CD14-positive monocyte (primary cell): ENCODE results near the gene CLIC3. TPM values are rescaled to one million over a fixed set of nuclear protein-coding genes. Genes with fewer than 3 reads are reported as not detected.

Experiments
- DNase-seq, 3 donors: peaks; one replicate each; pipeline ENCODE4 v3.0.0-alpha.2; 2011 to 2022
- H2AFZ ChIP-seq: 2 replicates; pipeline ENCODE4 v1.6.0; 2012; ENCODE audit warnings: mild to moderate bottlenecking, low read depth, low read length, inconsistent platforms; ENCODE audit not compliant: insufficient read depth, poor library complexity, severe bottlenecking
- H3K27ac ChIP-seq, 2 donors: 1 replicate in 1 of 2; 2 replicates in 1 of 2; pipeline ENCODE4 v1.5.1; 2012 to 2013; ENCODE audit warnings: low read length in 2 of 2, control low read depth in 1 of 2, inconsistent platforms in 1 of 2, low read depth in 1 of 2, mild to moderate bottlenecking in 1 of 2
- H3K27me3 ChIP-seq, 2 donors: one replicate each; pipeline versions ENCODE4 v1.6.0 to v1.6.1; 2011 to 2013; ENCODE audit warnings: low read length in 2 of 2; ENCODE audit not compliant: control insufficient read depth in 2 of 2, insufficient read depth in 2 of 2
- H3K36me3 ChIP-seq, 2 donors: replicated peaks in 1 of 2; 1 replicate in 1 of 2; 2 replicates in 1 of 2; pipeline versions ENCODE4 v1.5.1 to v1.6.1; 2012 to 2013; ENCODE audit warnings: low read length in 2 of 2, control low read depth in 1 of 2, inconsistent platforms in 1 of 2, mild to moderate bottlenecking in 1 of 2; ENCODE audit not compliant: insufficient read depth in 2 of 2, control insufficient read depth in 1 of 2
- H3K4me1 ChIP-seq, 2 donors: 1 replicate in 1 of 2; 2 replicates in 1 of 2; pipeline versions ENCODE4 v1.5.1 to v1.6.1; 2012 to 2013; ENCODE audit warnings: low read length in 2 of 2, control low read depth in 1 of 2, inconsistent platforms in 1 of 2, mild to moderate bottlenecking in 1 of 2, moderate library complexity in 1 of 2; ENCODE audit not compliant: insufficient read depth in 2 of 2, control insufficient read depth in 1 of 2
- H3K4me2 ChIP-seq: replicated peaks from 2 replicates; pipeline ENCODE3; 2012; ENCODE audit warnings: low read length, moderate library complexity, mild to moderate bottlenecking; ENCODE audit not compliant: poor library complexity, severe bottlenecking; ENCODE audit errors: extremely low read depth
- H3K4me3 ChIP-seq, 3 experiments: fragments of 200-600 bp in 1 of 3; sonication (generic) in 1 of 3; replicated peaks in 1 of 3; 1 replicate in 2 of 3; 2 replicates in 1 of 3; pipeline ENCODE4 v1.5.1; 2011 to 2013; ENCODE audit warnings: low read length in 3 of 3, mild to moderate bottlenecking in 3 of 3, control low read depth in 2 of 3, low read depth in 2 of 3, inconsistent platforms in 1 of 3, moderate library complexity in 1 of 3
- H3K79me2 ChIP-seq: 2 replicates; pipeline ENCODE4 v1.6.0; 2012; ENCODE audit warnings: mild to moderate bottlenecking, control low read depth, inconsistent platforms, low read length, moderate library complexity; ENCODE audit not compliant: insufficient read depth
- H3K9ac ChIP-seq: 2 replicates; pipeline ENCODE4 v1.6.0; 2017; ENCODE audit warnings: low read length, mild to moderate bottlenecking; ENCODE audit not compliant: insufficient read depth, poor library complexity, severe bottlenecking
- H3K9me3 ChIP-seq, 2 donors: replicated peaks in 1 of 2; 1 replicate in 1 of 2; 2 replicates in 1 of 2; pipeline versions ENCODE4 v1.5.1 to v1.6.1; 2012 to 2013; ENCODE audit warnings: low read length in 2 of 2, control low read depth in 1 of 2; ENCODE audit not compliant: control insufficient read depth in 1 of 2, insufficient read depth in 1 of 2
- H4K20me1 ChIP-seq: 2 replicates; pipeline ENCODE4 v1.6.0; 2012; ENCODE audit warnings: mild to moderate bottlenecking, low read length, control low read depth, moderate library complexity; ENCODE audit not compliant: insufficient read depth
- H3K27ac Mint-ChIP-seq, 7 donors: one replicate each; pipeline ENCODE4 v1.8.0; 2020; ENCODE audit warnings: mild to moderate bottlenecking in 7 of 7, mixed read lengths in 7 of 7, moderate library complexity in 6 of 7, inconsistent platforms in 2 of 7
- H3K27me3 Mint-ChIP-seq, 3 donors: one replicate each; pipeline ENCODE4 v1.8.0; 2021 to 2022; ENCODE audit warnings: low read depth in 3 of 3, mild to moderate bottlenecking in 3 of 3, mixed read lengths in 3 of 3, moderate library complexity in 3 of 3, inconsistent platforms in 1 of 3
- H3K36me3 Mint-ChIP-seq, 2 donors: one replicate each; pipeline ENCODE4 v1.8.0; 2020; ENCODE audit warnings: mixed read lengths in 2 of 2, inconsistent platforms in 1 of 2, mild to moderate bottlenecking in 1 of 2
- H3K4me1 Mint-ChIP-seq: one replicate; pipeline ENCODE4 v1.8.0; 2020; ENCODE audit warnings: mild to moderate bottlenecking, mixed read lengths
- H3K4me3 Mint-ChIP-seq, 2 donors: one replicate each; pipeline ENCODE4 v1.8.0; 2020; ENCODE audit warnings: mild to moderate bottlenecking in 2 of 2, mixed read lengths in 2 of 2, moderate library complexity in 1 of 2
- H3K9me3 Mint-ChIP-seq, 7 donors: one replicate each; pipeline ENCODE4 v1.8.0; 2020 to 2022; ENCODE audit warnings: mixed read lengths in 7 of 7, mild to moderate bottlenecking in 6 of 7, moderate library complexity in 6 of 7, inconsistent platforms in 2 of 7
- CTCF ChIP-seq: fragments of 200-600 bp; IDR thresholded peaks from one replicate; pipeline ENCODE4 v1.8.0; 2022; ENCODE audit warnings: antibody characterized with exemption, mild to moderate bottlenecking
- WGBS: methylation state at CpG from one replicate; pipeline ENCODE4 v1.1.5; 2013; ENCODE audit warnings: missing lambda C conversion rate; ENCODE audit not compliant: insufficient coverage; 5-methylcytosine and 5-hydroxymethylcytosine counted together
- intact Hi-C, 2 donors: fragments of 100-400 bp; cut with micrococcal nuclease; formaldehyde crosslinking; loops; one replicate each; pipeline versions ENCODE4 v1.15.0 to v1.15.1; 2023
- polyA plus RNA-seq, 3 donors: library from polyadenylated mRNA; depleted of rRNA in 1 of 3; unstranded in 2 of 3; stranded (reverse) in 1 of 3; fragments of 300-500 nt in 2 of 3; fragments of >200 nt in 1 of 3; fragmentation: Illumina TruSeq in 2 of 3; gene quantifications; 1 replicate in 2 of 3; 2 replicates in 1 of 3; pipeline ENCODE4 v1.2.3, GENCODE V29; 2012 to 2021

Gene CLIC3
- polyA plus RNA-seq, 3 donors = 0.29 to 0.51 TPM; not detected in 1

- peaks cover 19 to 44% of the 10 kb centered on the region in 2 donors for H3K27me3 ChIP-seq
- no peak within 1 kb of the TSS for H3K27ac ChIP-seq
- Mint-ChIP-seq H3K9me3 (peaks cover 0 to 7% (median 0%) of the 10 kb centered on the region in 7 donors), H3K4me3 (peak within 1 kb of the TSS in 1 of 2 donors; percentile 46), H3K4me1 (no peaks in the 10 kb centered on the region), H3K36me3 (peaks cover 0 to 3% of the 10 kb centered on the region in 2 donors), H3K27me3 (peaks cover 45 to 68% (median 49%) of the 10 kb centered on the region in 3 donors), H3K27ac (peak within 1 kb of the TSS in 1 of 7 donors; percentile 66)
- no peaks in the 10 kb centered on the region for H3K36me3 ChIP-seq
- no peak within 1 kb of the TSS for H3K4me2 ChIP-seq
- H3K9ac ChIP-seq = no peak within 1 kb of the TSS
- H2AFZ ChIP-seq = no peak within 1 kb of the TSS
- H3K79me2 ChIP-seq = no peaks in the 10 kb centered on the region
- H3K4me3 ChIP-seq = no peak within 1 kb of the TSS
- H4K20me1 ChIP-seq = no peaks in the 10 kb centered on the region
- WGBS = 90% methylated on average over 16 of the region's 18 CpGs
- intact Hi-C loops = no loop called here
- H3K9me3 ChIP-seq = no peaks in the 10 kb centered on the region
- TF ChIP-seq CTCF = no peak
- no peak for DNase-seq
- peaks cover 5 to 8% of the 10 kb centered on the region in 2 donors for H3K4me1 ChIP-seq
Measured at GRCh38 chr9:136982232-136983051, 13.9 kb downstream of the CLIC3 start, which contains the start of gene LCNL1. Gene LCNL1, plus strand, starts transcription at chr9:136982993. Its CDS starts 594 bp downstream, at chr9:136983587.

- peaks cover 39 to 68% (median 46%) of the 10 kb centered on the region in 3 donors for H3K27me3 Mint-ChIP-seq
Measured at GRCh38 chr9:136981588-136982231, 14.7 kb downstream of the CLIC3 start.

More at GRCh38 chr9:136981588-136982231, 14.7 kb downstream of the CLIC3 start:
- H4K20me1 ChIP-seq = no peaks in the 10 kb centered on the region
- no peak overlapping the region for H3K4me3 ChIP-seq
- H3K4me1 Mint-ChIP-seq = no peaks in the 10 kb centered on the region
- peaks cover 19 to 46% of the 10 kb centered on the region in 2 donors for H3K27me3 ChIP-seq
- no peaks in the 10 kb centered on the region for H3K9me3 ChIP-seq
- intact Hi-C loops = no loop called here
- 92% methylated on average over 8 of the region's 17 CpGs for WGBS
- peaks cover 5 to 10% of the 10 kb centered on the region in 2 donors for H3K4me1 ChIP-seq
- H3K79me2 ChIP-seq = no peaks in the 10 kb centered on the region
- peaks cover 0 to 3% of the 10 kb centered on the region in 2 donors for H3K36me3 Mint-ChIP-seq
- H3K9ac ChIP-seq = no peak overlapping the region
- no peak overlapping the region for H3K4me2 ChIP-seq
- no peak overlapping the region for H3K27ac Mint-ChIP-seq
- peaks cover 0 to 7% (median 0%) of the 10 kb centered on the region in 7 donors for H3K9me3 Mint-ChIP-seq
- H2AFZ ChIP-seq = no peak overlapping the region
- no peaks in the 10 kb centered on the region for H3K36me3 ChIP-seq
- TF ChIP-seq CTCF = no peak
- no peak overlapping the region for H3K27ac ChIP-seq
- no peak for DNase-seq
- peak overlapping the region in 1 of 2 donors; percentile 6 for H3K4me3 Mint-ChIP-seq
